ENCODE results near the gene MPV17.
"Not testable (repeated sequence)": the region's sequence is repeated elsewhere in the genome, so short reads cannot be mapped to it uniquely, and the experiment has no call there.

MPV17 gene

DNA sequence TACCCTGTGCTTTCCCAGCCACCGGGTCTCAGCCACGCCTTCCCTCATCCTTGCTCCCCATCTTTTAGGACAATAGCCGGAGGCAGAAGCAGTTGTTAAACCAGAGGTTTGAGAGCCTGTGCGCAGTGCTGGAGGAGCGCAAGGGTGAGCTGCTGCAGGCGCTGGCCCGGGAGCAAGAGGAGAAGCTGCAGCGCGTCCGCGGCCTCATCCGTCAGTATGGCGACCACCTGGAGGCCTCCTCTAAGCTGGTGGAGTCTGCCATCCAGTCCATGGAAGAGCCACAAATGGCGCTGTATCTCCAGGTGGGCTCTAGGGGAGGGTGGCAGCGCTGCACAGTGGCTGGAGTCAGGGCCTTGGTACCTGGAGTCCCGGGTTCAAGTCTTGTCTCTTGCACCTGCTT is 17.4 kb downstream of the MPV17 start:
- no peak for DNase-seq
- intact Hi-C loops (cut with DNase I) = no loop called here

DNA sequence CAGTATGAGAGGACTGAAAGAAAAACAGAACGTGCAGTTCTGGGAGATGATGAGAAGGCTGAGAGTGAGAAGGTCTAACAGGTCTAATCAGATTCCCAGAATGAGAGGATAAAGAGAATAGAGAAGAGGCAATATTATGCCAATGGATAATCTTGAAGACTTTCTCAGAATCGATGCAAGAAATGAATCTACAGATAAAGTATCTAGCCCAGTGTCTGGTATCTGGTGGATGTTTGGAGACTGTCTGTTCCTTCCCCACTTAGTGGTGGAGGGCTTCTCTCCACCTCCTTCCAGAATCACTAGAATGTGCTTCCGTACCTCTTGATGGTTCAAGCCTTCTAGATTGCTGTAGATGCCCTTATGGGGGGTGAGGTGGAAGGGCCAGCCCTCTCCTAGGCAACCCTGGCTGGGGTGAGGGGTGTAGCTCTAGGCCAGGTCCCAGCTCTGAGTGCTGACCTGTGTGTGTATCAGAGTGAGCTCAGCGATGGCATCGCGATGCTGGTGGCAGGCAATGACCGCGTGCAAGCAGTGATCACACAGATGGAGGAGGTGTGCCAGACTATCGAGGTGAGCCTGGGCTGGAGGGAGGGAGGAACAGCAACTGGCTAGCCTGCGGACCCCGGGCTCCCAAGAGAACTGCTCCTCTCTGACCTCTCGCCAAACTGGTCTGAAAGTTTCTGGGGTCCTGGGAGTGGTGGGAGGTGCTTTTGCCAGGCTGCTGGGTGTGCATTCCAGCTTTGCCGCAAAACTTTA is 18.2 kb downstream of the MPV17 start:
- no peak for DNase-seq
- intact Hi-C loops (cut with DNase I) = no loop called here

DNA sequence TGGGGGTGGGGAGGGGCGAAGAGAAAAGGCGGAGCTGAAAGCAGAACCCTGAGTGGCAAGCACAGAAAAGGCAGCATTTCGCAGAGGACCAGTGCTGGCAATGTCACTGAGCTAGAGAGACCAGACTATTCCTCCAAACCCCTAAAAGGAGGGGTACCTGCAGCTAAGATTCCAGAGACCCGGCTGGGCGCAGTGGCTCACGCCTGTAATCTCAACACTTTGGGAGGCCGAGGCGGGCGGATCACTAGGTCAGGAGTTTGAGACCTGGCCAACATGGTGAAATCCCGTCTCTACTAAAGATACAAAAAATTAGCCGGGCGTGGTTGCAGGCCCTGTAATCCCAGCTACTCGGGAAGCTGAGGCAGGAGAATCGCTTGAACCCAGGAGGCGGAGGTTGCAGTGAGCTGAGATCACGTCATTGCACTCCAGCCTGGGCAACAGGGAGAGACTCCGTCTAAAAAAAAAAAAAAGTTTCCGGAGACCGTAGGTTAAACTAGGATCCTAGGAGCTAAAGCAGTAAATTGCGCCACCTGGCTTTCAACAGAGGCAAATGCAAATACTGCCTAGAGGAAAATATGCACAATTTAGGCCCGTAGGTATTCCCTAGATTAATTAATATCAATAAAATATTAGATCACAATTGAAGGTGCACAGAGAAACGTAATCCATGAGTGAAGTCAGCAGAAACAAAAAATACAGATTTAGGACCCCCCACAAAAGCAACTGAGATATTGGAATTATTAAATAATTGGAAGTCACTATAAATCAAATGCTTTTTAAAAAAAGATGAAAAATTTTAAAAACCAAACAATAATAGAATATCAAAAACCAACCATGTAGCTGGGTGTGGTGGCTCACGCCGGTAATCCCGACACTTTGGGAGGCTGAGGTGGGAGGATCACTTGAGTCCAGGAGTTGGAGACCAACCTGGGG is 19.5 kb downstream of the MPV17 start:
- DNase-seq = peak in 31 of 42 donors; percentile 21 to 80 (median 48)
- intact Hi-C loops (cut with DNase I) = no loop called here

DNA sequence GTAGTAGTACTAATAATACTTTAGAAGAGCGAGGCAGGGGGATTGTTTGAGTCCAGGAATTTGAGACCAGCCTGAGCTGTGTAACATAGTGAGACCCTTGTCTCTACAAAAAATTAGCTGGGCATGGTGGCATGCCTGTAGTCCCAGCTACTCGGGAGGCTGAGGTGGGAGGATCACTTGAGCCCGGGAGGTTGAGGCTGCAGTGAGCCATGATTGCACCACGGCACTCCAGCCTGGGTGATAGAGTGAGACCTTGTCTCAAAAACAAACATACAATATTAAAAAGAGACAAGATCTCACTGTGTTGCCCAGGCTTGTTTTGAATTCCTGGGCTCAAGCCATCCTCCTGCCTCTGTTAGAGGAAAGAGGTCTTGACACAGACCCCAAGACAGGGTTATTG is 22.3 kb downstream of the MPV17 start:
- DNase-seq; intact Hi-C loops (cut with DNase I): not testable (repeated sequence)

DNA sequence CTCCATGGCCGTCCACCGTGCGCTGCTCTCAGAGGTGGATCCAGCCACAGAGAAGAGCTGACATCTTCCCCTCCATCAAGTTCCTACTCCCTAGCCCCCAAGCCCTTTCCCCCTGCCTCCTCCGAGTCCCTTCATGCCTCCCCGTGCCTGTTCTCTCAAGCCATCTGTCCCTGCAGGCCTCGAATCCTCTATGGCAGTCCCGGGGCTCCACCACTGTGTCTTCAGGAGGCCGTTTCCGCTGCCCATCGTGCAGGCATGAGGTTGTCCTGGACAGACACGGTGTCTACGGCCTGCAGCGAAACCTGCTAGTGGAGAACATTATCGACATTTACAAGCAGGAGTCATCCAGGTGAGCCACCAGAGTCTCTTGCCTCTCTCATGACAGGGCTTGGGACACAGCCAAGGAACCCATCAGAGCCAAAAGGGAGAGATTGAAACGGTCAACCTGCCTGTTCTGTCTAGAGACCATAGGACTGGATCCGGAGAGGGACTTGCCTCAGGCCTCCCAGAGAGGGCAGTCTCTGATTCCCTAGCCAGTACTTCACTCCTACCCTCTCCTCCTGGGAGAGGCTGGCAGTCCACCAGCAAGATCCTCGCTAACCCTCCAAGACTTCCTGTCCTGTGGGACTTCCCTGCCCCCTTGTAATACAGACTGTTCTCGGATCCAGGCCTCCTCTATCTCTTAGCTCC is 24.4 kb downstream of the MPV17 start:
- intact Hi-C loops (cut with DNase I) = no loop called here
- no peak for DNase-seq

DNA sequence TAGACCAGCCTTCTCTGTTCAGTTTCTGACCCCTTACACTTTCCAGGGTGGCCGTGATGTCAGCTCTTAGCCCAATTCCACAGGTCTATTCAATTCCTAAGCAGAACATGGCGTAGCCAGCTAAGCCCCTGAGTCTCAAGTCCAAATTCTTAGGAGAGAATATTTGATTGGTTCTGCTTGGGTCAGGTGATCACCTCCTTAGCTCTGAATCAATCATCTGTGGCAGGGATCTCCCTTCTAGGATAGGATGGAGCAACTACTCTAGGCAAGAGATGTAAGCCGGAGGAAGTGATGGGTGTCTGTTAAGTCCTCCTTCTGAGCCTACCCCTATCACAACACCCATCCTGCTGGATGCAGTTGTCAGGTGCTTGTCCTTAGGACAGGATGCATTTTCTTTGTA is 25.7 kb downstream of the MPV17 start:
- intact Hi-C loops (cut with DNase I) = no loop called here
- no peak for DNase-seq

DNA sequence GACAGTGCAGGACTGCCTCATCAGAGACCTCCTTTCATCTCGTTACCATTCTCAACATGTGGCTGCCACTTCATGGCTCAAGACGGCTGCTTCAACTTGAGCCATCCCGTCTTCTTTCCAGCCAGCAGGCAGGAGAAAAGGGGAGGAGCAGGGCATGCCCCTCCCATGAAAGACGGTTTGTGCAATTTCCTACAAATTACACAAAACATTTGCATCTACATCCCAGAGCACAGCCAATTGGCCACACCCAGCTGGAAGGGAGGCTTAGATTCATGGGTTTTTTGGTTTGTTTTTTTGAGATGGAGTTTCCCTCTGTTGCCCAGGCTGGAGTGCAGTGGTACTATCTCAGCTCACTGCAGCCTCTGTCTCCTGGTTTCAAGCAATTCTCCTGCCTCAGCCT is 26.4 kb downstream of the MPV17 start:
- no peak for DNase-seq
- intact Hi-C loops (cut with DNase I) = no loop called here

DNA sequence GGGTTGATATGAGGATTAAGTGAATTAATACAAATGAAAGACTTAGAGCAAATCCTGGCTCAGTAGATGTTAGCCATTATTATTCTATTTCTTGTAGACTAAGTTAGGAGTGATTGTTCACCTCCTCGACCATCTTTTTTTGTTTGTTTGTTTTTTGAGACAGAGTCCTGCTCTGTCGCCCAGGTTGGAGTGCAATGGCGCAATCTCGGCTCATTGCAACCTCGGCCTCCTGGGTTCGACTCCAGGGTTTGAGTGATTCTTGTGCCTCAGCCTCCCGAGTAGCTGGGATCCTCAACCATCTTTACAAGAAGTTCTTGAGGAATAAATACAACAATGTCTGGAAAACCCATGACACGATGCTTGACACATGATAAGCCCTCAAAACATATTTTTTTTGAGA is 28.0 kb downstream of the MPV17 start:
- DNase-seq = no peak
- intact Hi-C loops (cut with DNase I) = no loop called here

DNA sequence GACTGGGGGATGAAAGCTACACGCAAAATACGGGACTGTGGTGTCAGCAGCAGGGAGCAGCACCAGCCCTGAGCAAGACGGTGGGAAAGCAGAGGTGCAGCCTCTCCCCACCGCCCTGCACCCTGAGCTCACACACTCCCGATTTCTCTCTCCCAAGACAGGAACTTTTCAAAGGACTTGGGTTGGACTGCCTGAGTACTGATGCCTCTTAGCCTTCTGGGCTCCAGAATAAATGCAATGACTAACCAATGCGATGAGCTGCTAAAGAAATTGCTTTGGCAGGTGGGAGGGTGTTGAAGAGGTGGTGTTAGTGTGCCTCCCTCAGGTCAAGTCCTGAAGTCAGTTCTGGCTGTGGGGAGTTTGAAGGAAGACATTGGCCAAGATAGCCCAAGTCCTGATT is 31.0 kb downstream of the MPV17 start:
- no peak for DNase-seq
- intact Hi-C loops (cut with DNase I) = no loop called here

DNA sequence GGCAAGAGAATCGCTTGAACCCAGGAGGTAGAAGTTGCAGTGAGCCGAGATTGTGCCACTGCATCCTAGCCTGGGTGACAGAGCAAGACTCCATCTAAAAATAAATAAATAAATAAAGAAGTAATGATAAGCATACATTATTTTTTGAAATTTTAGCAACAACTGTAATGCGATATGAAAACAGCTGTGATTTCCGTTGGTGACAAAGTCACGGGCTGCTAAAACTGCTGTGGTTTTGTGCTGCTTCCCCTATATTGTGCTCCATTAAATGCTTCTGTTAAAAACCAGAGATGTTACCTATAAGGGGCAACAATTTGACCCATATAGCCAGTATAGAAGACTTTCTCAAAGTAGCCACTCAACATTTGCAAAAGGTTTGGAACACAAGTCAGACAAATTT is 32.3 kb downstream of the MPV17 start:
- intact Hi-C loops (cut with DNase I) = no loop called here
- DNase-seq = no peak

DNA sequence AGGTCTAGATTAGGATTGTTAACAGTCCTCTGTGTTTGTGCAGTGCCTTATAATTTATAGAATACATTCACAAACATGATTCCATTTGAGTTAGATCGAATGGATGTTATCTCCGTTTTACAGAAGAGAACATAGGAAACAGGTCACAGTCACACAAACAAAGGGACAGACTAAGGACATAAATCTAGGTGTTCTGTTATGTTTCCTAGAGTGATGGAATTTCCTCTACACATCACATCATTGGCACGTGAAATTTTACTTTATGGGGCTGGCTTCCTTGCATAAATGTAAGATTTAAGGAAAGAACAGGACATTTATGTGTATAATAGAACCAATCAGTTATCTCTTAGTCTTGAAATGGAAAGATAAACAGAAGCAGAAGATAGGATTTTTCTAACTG is 34.3 kb downstream of the MPV17 start:
- DNase-seq = no peak
- intact Hi-C loops (cut with DNase I) = loop anchor here (10.0 kb wide), 1 partner anchor 194 kb away; no protein-coding TSS in a partner anchor

DNA sequence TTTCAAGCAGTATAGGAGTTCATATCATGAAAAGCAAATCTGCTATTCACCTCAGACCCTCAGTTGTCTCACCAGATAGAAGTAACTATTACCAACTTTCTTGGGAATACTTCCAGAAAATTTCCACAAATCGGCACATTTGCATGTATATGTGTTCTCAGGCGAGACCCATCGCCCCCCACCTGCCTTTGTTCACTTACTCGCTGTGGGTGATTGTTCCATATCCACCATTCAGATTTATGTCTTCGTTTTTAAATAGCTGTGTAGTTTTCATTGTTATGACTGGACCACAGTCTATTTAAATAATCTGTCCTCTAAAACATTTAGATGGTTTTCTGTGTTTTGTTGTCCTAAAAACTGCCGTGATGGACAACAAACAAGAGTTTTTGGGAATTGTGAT is 37.4 kb downstream of the MPV17 start:
- intact Hi-C loops (cut with DNase I) = loop anchor here (10.0 kb wide), 1 partner anchor 191 kb away; no protein-coding TSS in a partner anchor

DNA sequence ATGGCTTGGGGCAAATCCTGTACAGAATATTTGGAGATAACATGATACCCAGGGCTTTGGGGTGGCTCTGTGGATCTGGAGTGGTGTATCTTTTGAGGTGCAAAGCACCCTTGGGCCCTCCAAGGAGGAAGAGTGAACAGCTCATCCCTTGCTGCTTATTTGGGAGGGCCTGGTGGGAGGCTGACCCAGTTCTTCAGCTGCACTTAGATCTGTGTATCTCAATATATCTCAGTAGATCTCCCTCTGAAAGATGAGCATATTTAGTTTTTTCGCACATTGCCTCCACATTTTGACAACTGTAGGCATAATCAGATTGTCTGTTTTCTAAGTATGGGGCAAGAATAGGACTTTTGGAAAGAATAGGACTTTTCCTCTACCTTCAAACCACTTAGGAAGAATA is 37.9 kb downstream of the MPV17 start:
- intact Hi-C loops (cut with DNase I) = loop anchor here (10.0 kb wide), 1 partner anchor 190 kb away; no protein-coding TSS in a partner anchor
- DNase-seq = peak in 28 of 42 donors; percentile 13 to 79 (median 42)

More for the DNA sequence above, 37.4 kb downstream of the MPV17 start:
- no peak for DNase-seq

DNA sequence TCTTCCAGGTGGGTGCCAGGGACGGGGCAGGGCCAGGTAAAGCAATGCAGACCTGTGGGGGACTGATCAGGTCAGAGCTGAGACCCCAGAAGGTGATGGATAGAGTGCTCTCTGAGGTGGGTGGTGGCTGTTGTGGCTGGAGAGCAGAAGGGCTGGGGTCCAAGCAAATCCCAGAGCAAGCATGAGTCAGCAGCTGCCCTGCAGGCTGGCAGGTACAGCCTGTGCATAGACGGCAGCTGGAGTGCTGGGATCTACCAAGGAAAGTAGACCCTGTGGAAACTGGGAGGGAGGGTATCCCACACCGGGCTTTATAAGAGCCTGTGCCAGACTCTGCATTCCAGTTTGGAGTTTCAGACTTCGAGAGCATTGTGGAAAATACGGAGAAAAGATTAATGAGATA is 40.0 kb downstream of the MPV17 start:
- DNase-seq = no peak

DNA sequence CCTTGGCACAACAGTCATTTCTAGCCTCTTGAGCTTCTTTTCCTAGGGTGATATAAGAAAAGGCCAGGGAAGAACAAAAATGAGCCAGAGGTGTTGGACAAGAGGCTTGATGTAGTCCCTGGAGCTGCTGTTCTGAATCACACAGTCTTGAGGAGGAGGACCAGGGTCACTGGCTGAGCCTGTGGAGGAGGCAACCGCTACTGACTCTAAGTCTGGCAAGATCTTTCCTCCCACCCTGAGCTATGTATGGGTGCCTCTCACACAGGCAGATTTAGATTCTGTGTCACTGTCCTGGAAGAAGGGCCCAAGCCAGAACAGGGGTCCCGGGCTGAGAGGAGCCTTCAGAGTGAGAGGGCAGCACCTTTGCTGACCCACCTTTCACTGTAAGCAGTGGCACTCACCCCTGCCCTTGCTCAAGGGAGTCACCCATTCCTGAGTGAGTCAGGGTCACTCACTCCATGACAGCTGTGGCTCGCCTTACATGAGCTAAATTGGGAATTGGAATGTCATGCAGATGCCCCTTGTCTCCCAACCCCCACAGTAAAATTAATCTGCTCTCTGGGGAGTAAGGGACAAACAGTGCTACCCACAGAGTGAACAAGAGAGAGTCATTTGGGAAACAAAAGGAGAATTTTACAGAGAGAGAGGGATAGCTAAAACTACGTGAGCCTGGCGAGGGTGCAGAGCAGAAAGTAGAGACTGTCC is 40.9 kb downstream of the MPV17 start, which contains the start of gene TRIM54:
TSS of gene TRIM54 (plus strand) at position 575 of the 705 bp plus-strand sequence. CDS start 303 bp downstream, outside the sequence.
- intact Hi-C loops (cut with DNase I) = loop anchor here (10.0 kb wide), 1 partner anchor 187 kb away; no protein-coding TSS in a partner anchor

More for the DNA sequence above, 40.0 kb downstream of the MPV17 start:
- intact Hi-C loops (cut with DNase I) = loop anchor here (10.0 kb wide), 1 partner anchor 188 kb away; no protein-coding TSS in a partner anchor

DNA sequence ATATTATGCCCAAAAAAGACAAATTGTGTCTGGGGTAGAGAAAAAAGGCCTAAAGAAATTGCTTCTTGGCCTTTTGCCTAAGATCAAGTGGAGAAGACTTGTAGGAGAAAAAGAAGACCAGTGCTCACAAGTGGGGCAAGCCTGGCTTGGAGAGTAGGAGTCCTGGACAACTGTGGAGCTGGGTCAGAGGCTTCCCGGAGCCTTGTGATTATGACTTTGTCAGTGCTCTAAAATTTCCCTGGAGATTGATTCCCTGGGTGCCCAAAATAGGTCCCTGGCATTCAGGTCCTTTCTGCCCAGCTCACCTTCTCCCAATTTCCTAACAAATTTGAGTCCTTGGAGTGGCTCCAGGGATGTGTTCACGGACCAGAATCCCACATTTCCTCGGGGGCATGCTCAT is 41.5 kb downstream of the MPV17 start:
- intact Hi-C loops (cut with DNase I) = loop anchor here (10.0 kb wide), 1 partner anchor 187 kb away; no protein-coding TSS in a partner anchor
- DNase-seq = no peak

More for the DNA sequence above, 40.9 kb downstream of the MPV17 start, which contains the start of gene TRIM54:
- peak in 1 of 42 donors; percentile 49 for DNase-seq

DNA sequence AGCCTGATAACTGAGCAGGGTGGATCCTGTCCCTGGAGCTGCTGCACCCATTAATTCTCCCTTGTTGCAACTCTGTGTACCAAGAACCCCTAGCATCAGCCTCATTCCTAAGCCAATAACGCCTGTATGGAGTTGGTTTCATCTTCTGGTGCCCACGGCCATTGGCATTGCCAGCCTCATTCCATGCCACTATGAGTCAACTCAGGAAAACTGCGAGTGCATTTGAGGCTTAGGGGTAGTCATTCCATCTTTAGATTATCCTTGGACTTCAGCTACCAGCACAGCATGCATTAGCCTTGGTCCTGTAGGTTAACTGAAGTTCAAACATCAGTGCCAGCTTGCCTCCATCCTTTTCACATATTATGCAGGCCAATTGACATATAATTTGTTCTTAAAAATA is 42.1 kb downstream of the MPV17 start:
- DNase-seq = no peak
- intact Hi-C loops (cut with DNase I) = loop anchor here (10.0 kb wide), 1 partner anchor 186 kb away; no protein-coding TSS in a partner anchor

DNA sequence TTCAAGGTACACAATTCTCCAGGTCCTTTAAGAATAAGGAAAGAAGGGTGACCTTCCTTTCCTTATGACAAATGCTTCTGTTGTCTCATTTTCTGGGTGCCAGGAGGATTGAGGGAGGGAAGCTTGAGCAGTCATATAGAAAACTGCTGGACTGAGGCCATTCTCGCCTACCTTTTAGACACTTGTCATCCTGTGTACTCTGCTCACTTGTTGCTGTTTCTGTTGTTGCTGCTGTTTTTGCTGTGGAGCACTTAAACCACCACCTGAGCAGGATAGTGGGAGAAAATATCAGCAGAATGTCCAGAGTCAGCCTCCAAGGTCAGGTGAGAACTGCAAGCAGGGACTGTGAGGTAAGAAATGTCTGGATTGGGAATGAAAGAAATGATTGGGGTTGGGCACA is 44.9 kb downstream of the MPV17 start:
- intact Hi-C loops (cut with DNase I) = no loop called here
- no peak for DNase-seq
